GM08714 (cell line): ENCODE data around the gene GRB2.

Experiments used
- H3K4me3 ChIP-seq: fragments of 200-500 bp; sonication (Bioruptor generic); 2 replicates; pipeline ENCODE4 v1.5.1; 2014; ENCODE audit warnings: mild to moderate bottlenecking, low read length, inconsistent platforms
- ZNF274 ChIP-seq: IDR thresholded peaks from 2 replicates; pipeline ENCODE4 v1.6.1; 2012; ENCODE audit warnings: mild to moderate bottlenecking, low read depth, low read length

Gene GRB2

DNA sequence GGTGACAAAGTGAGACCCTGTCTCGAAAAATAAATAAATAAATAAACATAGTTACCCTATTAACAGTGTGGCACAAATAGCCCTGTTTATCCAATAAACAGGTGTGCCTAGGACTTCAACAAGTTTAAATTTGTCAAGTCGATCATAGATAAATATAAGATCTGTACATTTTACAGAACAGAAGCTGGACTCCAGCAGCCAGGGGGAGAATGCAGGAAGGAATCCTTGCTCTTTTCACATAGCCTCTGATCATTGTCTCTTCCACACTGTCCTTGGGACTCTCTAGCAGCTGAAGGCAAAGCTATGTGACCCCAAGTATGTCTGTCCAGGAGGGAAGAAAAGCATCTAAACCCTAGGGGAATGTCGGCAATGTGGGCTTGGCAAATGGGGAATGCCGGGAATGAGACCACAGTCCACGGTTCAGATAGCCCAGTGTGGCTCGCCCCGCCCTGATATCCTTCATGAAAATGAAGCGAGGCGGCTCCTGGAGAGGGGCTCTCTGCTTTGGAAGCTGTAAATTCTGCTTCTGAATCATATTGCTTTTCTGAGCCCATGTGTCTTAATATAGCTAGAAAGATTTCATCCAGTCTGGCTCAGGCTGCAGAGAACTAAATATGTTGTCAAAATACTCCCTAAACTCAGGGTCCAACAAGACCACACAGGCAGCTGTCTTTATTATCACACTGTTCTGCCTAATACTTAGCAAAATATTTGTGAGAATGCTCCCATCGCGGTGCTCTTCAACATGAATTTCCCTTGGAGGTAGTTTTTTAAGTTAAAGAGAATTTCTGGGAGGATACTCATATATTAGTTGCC lies 24.9 kb upstream of the GRB2 start:
- no peak overlapping the region for H3K4me3 ChIP-seq
- TF ChIP-seq ZNF274 = no peak

DNA sequence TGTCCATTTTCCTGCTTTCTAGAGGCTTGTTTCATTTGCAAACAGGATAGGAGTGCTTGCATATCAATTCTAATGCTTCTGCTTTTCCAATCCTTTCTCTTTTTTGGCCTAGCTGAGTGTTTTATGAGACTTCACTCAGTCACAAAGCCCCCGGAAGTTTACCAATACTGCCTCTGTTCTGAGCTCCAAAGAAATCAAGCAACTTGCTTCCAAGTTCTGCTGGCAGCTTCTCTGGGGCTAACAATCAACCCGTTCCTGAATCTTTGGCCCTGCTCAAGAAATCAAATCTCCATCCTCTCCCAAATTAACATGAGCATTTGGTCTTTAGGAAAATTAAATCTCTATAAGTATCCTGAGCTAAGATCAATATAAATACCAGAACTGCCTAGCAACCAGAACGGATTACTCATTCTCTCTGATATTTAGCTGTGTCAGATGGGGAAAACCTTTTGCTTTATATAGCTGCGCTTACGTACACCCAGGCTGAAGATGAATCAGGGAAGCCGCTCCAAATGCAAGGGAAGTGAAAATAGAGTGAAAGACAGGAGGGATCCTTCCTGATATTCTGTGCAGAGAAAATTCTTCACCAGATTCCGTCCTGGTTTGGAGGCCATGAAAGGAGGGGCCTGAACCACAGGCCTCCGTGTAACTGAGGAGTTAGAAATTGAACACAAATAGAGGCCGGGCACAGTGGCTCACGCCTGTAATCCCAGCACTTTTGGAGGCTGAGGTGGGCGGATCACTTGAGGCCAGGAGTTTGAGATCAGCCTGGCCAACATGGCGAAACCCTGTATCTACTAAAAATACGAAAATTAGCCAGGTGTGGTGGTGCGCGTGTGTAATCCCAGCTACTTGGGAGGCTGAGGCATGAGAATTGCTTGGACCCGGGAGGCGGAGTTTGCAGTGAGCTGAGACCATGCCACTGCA lies 23.3 kb upstream of the GRB2 start:
- TF ChIP-seq ZNF274 = no peak
- no peak overlapping the region for H3K4me3 ChIP-seq

DNA sequence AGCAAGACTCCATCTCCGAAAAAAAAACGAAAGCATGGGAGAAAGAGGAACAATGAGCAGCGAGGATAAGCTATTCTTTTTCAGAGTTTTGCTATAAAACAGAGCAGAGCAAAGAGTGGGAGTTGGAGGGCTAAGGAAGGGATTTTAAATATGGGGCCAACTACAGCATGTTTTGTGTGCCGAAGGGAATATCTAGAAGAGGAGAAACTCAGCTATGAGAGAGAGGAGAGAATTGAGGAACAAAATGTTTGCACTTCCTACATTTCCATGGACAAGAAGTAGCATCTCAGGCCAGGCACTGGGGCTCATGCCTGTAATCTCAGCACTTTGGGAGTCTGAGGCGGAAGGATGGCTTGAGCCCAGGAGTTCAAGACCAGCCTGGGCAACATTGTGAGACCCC lies 13.1 kb upstream of the GRB2 start:
- H3K4me3 ChIP-seq = no peak overlapping the region

DNA sequence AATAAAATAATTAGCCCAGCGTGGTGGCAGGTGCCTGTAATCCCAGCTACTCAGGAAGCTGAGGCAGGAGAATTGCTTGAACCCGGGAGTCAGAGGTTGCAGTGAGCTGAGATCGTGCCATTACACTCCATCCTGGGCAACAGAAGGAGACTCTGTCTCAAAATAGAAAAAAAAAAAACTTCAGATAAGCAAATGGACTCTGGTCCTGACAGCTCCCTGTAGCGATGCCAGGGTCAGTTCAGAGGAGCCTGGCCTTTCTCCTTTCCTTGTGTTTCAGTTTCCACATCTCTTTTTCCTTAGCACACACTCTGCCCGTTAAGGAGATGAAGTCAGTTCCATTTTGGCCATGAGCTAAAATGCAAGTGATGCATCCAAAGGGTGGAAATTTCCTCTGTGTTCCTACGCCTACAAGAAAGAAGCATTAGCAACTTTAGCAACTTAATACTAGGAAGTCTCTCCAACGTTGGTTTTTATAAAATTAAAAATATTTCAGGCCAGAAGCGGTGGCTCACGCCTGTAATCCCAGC lies 11.6 kb upstream of the GRB2 start:
- H3K4me3 ChIP-seq = no peak overlapping the region
- TF ChIP-seq ZNF274 = no peak

More for the DNA sequence above, 13.1 kb upstream of the GRB2 start:
- TF ChIP-seq ZNF274 = no peak

DNA sequence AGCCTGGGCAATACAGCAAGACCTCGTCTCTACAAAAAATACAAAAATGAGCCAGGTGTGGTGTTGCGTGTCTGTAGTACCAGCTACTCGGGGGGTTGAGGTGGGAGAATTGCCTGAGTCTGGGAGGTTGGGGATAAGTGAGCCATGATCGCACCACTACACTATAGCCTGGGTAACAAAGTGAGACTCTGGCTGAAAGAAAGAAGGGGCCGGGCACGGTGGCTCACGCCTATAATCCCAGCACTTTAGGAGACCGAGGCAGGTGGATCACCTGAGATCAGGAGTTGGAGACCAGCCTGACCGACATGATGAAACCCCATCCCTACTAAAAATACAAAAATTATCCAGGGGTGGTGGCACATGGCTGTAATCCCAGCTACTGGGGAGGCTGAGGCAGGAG lies 10.5 kb upstream of the GRB2 start:
- no peak for TF ChIP-seq ZNF274

DNA sequence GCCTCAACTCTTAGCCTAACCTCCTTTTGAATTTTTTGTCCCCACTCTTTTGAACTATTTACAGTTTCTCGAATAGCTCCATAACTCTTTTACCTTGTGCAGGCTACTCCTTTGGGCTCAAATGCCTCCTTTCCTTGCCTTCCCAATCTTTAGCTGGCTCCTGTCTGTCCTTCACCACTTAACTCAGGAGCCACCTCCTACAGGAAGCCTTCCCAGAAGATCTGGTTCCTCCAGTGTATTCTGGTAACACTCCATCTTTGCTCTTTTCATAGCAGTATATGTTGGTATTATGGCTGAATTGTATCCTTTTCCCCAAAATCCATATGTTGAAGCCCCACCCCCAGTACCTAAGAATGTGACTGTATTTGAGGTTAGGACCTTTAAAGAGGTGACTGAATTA lies 9.0 kb upstream of the GRB2 start:
- TF ChIP-seq ZNF274 = no peak
- H3K4me3 ChIP-seq = no peak overlapping the region

More for the DNA sequence above, 10.5 kb upstream of the GRB2 start:
- no peak overlapping the region for H3K4me3 ChIP-seq

DNA sequence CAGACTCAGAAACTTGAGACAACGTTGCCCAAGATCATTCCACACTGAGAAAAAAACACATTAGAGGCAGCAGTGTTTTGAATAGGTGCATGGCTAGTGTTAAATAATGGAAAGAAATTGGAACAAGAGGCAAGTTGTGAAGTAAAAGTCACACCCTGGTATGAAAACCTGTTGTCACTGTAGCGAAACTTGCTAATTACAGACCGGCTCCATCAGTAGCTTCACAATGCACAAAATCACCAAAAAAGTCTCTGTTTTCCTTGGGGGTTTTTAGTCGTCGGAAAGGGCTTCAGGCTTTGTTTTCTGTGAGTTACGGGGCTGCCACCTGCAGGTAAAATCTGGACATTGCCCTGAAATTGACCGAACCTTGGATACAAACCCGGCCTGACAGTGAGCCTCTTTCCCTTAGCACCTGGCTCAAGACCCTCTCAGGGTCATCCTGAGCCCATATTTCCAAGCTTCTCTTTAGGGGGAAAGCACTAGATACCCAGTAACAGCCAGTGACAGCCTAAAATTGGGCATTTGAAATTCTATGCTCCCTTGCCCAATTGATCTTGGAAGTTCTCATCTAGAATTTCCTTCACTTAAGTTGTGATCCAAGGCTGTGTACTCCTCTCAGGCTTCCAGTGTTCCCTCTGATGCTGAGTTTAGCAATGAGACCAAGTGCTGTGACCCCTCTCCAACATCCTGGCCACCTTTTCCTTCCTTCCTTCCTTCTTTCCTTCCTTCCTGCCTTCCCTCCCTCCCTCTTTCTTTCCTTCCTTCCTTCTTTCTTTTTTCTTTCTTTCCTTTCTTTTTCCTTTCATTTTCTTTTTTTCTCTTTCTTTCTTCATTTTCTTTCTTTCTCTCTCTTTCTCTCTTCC lies 7.2 kb upstream of the GRB2 start:
- no peak for TF ChIP-seq ZNF274
- no peak overlapping the region for H3K4me3 ChIP-seq

DNA sequence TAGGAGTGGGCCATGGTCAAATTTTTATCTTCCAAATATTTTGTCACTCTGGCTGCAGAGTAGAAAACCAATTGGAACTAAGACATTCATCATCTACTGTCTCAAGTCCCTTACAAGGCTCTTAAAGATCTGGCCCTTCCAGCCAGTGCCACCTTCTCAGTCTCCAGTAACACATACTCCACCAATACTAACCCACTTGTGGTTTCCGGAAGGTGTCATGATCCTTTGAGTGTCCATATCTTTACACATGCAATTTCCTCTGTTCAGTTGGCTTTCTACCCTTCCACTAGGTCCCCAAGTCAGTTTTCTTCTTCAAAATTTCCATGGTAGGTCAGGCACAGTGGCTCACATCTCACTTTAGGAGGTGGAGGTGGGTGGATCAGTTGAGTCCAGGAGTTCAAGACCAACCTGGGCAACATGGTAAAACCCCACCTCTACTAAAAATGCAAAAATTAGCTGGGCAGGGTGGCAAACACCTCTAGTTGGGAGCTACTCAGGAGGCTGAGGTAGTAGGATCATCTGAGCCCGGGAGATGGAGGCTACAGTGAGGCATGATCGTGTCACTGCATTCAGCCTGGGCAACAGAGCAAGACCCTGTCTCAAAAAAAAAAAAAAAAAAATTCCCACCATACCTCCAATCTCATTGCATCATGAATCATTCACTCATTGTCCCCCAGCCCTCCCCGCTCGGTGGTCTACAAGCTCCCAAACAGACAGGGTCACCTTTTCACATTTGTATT lies 6.0 kb upstream of the GRB2 start:
- H3K4me3 ChIP-seq = no peak overlapping the region
- TF ChIP-seq ZNF274 = no peak

DNA sequence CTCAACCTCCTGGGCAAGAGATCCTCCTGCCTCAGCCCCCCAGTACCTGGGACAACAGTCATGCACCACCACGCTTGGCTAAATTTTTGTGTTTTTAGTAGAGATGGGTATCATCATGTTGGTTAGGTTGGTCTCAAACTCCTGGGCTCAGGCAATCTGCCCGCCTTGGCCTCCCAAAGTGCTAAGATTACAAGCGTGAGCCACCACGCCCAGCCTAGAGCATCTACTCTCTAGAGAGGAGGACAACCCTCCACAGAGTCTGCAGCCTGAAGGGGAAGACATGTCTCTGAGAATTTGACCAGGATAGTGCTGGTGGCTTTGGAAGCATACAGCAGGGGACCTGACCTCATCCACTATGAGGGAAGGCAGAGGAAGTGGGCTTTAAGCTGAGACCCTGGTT lies 4.7 kb upstream of the GRB2 start:
- no peak for TF ChIP-seq ZNF274
- no peak overlapping the region for H3K4me3 ChIP-seq

DNA sequence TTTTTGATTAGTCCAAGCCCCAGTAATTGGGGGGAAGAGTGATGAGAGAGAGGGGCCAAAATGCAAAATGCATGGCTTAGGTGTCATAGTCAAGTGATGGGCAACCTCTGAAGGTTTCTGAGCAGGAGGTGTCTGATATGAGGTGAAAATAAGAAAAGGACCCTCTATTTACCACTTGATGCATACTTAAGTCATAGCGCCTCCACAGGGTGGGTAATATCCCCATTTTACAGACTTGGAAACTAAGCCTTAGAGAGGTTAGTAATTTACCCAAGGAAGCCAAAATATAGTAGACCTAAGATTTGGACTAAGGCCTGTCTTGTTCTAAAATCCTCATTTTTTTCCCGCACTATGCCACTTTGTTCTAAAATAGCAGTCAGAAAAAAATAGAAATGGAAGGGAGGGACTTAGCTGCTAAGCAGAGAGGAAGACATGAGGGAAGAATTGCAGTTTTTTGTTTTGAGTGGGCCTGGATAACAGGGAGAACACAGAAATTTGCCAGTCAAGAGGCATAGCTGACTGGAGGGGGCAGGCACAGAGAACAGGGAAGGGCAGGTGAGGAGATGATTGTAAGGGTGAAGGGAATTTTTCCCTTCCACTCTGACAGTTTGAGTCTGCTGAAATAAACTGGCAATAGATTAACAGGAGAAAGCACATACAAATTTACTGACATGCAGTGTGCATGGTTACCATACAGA lies 2.3 kb upstream of the GRB2 start:
- TF ChIP-seq ZNF274 = no peak
- no peak overlapping the region for H3K4me3 ChIP-seq

DNA sequence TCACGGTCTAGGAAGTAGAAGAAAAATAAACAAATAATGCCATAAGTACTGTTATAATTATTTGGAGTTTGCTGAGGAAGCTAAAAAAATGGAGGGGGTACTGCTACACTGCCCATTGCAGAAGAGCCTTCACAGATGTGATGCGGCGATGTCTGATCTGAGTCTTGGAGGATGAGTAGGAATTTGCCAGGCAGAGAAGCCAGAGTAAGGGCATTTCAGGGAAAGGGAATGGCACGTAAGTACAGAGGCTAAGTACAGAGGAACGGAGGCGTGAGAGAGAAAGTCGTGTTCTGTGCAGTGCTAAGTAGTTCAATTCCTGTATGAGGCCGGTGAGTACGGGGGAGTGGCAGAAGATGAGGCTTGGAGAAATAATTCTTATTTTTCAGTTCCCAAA lies 741 bp upstream of the GRB2 start:
- no peak for TF ChIP-seq ZNF274
- H3K4me3 ChIP-seq = peak overlapping the region; percentile 82

DNA sequence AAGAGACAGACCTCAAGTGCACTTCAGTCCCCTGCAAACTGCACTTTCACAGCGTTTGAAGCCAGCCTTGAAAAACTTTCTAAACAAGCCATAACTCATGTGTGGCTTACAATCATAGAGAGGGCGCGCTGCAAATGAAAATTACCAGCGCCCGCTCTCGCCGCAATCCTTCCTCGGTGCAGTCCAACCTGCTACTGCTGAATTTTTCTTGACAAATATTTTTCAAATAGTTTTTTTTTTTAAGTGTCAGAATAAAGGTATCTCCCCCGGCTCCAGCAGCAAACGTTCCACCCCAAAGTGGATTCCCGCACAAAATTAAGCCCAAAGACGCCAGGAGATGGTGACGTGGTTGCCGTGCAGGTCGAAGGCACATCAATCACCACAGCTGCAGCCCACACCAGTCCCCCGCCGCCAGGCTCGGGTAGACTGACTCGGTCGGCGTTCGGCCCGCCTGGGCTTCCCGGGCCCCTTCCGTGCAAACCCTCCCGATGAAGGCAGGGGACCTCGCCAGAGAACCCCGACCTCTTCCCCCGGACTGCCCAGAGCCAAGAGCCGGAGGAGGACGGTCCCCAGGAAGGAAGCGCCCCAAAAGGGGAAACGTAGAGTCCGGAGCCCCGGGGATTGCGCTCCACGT lies 630 bp downstream of the GRB2 start:
- TF ChIP-seq ZNF274 = no peak
- H3K4me3 ChIP-seq = peak overlapping the region; percentile 94

DNA sequence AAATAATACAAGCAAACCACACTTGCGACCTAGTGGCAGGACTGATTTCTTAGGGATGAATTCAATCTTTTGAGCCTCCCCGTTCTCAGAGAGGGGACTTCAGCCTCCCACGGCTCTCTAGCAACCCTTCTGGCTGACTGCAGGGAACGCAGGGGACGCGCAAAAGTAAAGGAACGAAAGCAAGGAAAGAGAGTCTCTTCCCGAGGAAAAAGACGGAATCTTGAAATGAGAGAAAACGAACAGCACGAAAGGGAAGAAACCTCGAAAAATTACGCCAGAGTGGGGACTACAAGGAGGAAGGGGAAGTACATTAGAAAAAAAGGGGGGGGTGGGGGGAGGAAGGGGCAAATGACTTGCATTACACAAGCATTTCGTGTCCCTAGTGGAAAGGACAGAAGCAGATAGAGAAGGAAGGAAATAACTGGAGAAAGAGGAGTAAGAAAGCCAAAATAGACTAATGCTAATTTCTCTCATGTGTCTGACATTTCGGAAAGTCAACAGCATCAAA lies 1.2 kb downstream of the GRB2 start:
- H3K4me3 ChIP-seq = peak overlapping the region; percentile 94
- no peak for TF ChIP-seq ZNF274
